Loucy (cell line): ENCODE data around the gene DCK.
"Not testable (repeated sequence)": the region's sequence is repeated elsewhere in the genome, so short reads cannot be mapped to it uniquely, and the experiment has no call there.

Experiments used
- H2AFZ ChIP-seq: fragments of 200-600 bp; sonication (generic); 2 replicates; pipeline ENCODE4 v1.6.0; 2016; ENCODE audit warnings: antibody characterized with exemption, mild to moderate bottlenecking, low read length, moderate library complexity
- H3F3A ChIP-seq: fragments of 200-600 bp; 2 replicates; pipeline ENCODE4 v1.6.0; 2016; ENCODE audit warnings: antibody characterized with exemption, low read depth, mild to moderate bottlenecking
- H3K27me3 ChIP-seq: fragments of 200-600 bp; sonication (generic); 2 replicates; pipeline ENCODE4 v1.6.1; 2014; ENCODE audit warnings: low read length, mild to moderate bottlenecking; ENCODE audit not compliant: insufficient read depth, poor library complexity, severe bottlenecking
- H3K36me3 ChIP-seq: fragments of 200-600 bp; sonication (generic); 2 replicates; pipeline ENCODE4 v1.6.1; 2016; ENCODE audit warnings: low read length; ENCODE audit not compliant: insufficient read depth
- H3K4me1 ChIP-seq: fragments of 200-600 bp; sonication (generic); 2 replicates; pipeline ENCODE4 v1.5.1; 2014; ENCODE audit warnings: low read length, mild to moderate bottlenecking; ENCODE audit not compliant: insufficient read depth, poor library complexity, severe bottlenecking
- H3K4me2 ChIP-seq: fragments of 200-600 bp; sonication (generic); 2 replicates; pipeline ENCODE4 v1.6.0; 2014; ENCODE audit warnings: antibody characterized with exemption, low read length, low read depth, mild to moderate bottlenecking; ENCODE audit not compliant: poor library complexity, severe bottlenecking
- H3K4me3 ChIP-seq: fragments of 200-600 bp; sonication (generic); 2 replicates; pipeline ENCODE4 v1.5.1; 2014; ENCODE audit warnings: low read length, mild to moderate bottlenecking, mixed read lengths; ENCODE audit not compliant: poor library complexity, severe bottlenecking
- H3K79me2 ChIP-seq: fragments of 200-600 bp; sonication (generic); 2 replicates; pipeline ENCODE4 v1.6.1; 2014; ENCODE audit warnings: low read length; ENCODE audit not compliant: insufficient read depth
- H3K9ac ChIP-seq: fragments of 200-600 bp; sonication (generic); 2 replicates; pipeline ENCODE4 v1.6.0; 2014; ENCODE audit warnings: mild to moderate bottlenecking, low read depth, low read length, moderate library complexity; ENCODE audit not compliant: poor library complexity, severe bottlenecking
- H3K9me2 ChIP-seq: fragments of 200-600 bp; sonication (generic); replicated peaks from 2 replicates; pipeline ENCODE4 v1.6.1; 2016; ENCODE audit warnings: low read depth, low read length, mixed read lengths
- H3K9me3 ChIP-seq: fragments of 200-600 bp; sonication (generic); 2 replicates; pipeline ENCODE4 v1.6.1; 2014; ENCODE audit warnings: mild to moderate bottlenecking, antibody characterized with exemption, low read length, low read depth; ENCODE audit not compliant: insufficient read depth
- H4K20me1 ChIP-seq: fragments of 200-600 bp; sonication (generic); 2 replicates; pipeline ENCODE4 v1.6.0; 2014; ENCODE audit warnings: antibody characterized with exemption, low read length, mild to moderate bottlenecking; ENCODE audit not compliant: insufficient read depth, poor library complexity, severe bottlenecking
- EZH2phosphoT487 ChIP-seq: fragments of 200-600 bp; IDR thresholded peaks from 2 replicates; pipeline ENCODE4 v1.6.1; 2018; ENCODE audit warnings: antibody characterized with exemption, mild to moderate bottlenecking, moderate library complexity, borderline replicate concordance
- TF ChIP-seq, protein P1 (sequence below): fragments of 200-600 bp; sonication (generic); conservative IDR thresholded peaks from 2 replicates; pipeline ENCODE4 v1.5.1; 2014; ENCODE audit warnings: mild to moderate bottlenecking, antibody characterized with exemption, low read length

DCK gene

DNA sequence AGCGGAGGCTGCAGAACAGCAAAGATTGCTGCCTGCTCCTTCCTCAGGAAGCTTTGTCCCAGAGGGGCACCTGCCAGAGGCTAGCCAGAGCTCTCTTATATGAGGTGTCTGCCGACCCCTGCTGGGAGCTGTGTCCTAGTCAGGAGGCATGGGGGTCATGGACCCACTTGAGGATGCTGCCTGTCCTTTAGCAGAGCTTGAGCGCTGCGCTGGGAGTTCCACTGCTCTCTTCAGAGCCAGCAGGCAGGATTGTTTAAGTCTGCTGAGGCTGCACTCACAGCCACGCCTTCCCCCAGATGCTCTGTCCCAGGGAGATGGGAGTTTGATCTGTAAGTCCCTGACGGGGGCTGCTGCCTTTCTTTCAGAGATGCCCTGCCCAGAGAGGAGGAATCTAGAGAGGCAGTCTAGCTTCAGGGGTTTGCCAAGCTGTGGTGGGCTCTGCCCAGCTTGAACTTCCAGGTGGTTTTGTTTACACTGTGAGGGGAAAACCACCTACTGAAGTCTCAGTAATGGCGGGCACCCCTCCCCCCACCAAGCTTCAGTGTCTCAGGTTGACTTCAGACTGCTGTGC lies 10.9 kb downstream of the DCK start:
- H3K4me3 ChIP-seq = peak overlapping the region; percentile 23
- peaks cover 25% of the 10 kb centered on the region for H3K4me1 ChIP-seq
- no peak overlapping the region for H2AFZ ChIP-seq
- no peaks in the 10 kb centered on the region for H3F3A ChIP-seq
- H3K79me2 ChIP-seq = peaks cover 100% of the 10 kb centered on the region
- TF ChIP-seq, protein P1, sequence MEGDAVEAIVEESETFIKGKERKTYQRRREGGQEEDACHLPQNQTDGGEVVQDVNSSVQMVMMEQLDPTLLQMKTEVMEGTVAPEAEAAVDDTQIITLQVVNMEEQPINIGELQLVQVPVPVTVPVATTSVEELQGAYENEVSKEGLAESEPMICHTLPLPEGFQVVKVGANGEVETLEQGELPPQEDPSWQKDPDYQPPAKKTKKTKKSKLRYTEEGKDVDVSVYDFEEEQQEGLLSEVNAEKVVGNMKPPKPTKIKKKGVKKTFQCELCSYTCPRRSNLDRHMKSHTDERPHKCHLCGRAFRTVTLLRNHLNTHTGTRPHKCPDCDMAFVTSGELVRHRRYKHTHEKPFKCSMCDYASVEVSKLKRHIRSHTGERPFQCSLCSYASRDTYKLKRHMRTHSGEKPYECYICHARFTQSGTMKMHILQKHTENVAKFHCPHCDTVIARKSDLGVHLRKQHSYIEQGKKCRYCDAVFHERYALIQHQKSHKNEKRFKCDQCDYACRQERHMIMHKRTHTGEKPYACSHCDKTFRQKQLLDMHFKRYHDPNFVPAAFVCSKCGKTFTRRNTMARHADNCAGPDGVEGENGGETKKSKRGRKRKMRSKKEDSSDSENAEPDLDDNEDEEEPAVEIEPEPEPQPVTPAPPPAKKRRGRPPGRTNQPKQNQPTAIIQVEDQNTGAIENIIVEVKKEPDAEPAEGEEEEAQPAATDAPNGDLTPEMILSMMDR = peak; percentile 31
- no peak for TF ChIP-seq EZH2phosphoT487
- no peaks in the 10 kb centered on the region; the same call in 1 of the 2 replicates for H3K9me3 ChIP-seq
- peaks cover 27% of the 10 kb centered on the region; the same call in 1 of the 2 replicates for H3K36me3 ChIP-seq
- peak overlapping the region; percentile 38 for H3K9ac ChIP-seq
- peak overlapping the region; percentile 55 for H3K4me2 ChIP-seq
- no peaks in the 10 kb centered on the region for H3K9me2 ChIP-seq
- no peaks in the 10 kb centered on the region for H3K27me3 ChIP-seq
- peaks cover 53% of the 10 kb centered on the region for H4K20me1 ChIP-seq

DNA sequence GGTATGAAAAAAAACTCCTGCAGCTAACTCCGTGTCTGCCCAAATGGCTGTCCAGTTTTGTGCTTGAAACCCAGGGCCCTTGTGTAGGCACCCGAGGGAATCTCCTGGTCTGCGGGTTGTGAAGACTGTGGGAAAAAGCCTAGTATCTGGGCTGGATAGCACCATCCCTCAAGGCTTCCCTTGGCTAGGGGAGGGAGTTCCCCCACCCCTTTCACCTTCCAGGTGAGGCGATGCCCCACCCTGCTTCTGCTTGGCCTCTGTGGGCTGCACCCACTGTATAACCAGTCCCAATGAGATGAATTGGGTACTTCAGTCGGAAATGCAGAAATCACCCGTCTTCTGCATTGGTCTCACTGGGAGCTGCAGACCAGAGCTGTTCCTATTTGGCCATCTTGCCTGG lies 11.6 kb downstream of the DCK start:
- not testable (repeated sequence) for H3K4me3 ChIP-seq, H3K9ac ChIP-seq, H3K9me3 ChIP-seq, H3K9me2 ChIP-seq, H3F3A ChIP-seq, H2AFZ ChIP-seq, H3K27me3 ChIP-seq
- Histone ChIP-seq H3K4me2 (peak overlapping the region; percentile 55), H3K4me1 (peaks cover 25% of the 10 kb centered on the region), H3K79me2 (peaks cover 100% of the 10 kb centered on the region), H3K36me3 (peaks cover 27% of the 10 kb centered on the region; the same call in 1 of the 2 replicates), H4K20me1 (peaks cover 60% of the 10 kb centered on the region)

DNA sequence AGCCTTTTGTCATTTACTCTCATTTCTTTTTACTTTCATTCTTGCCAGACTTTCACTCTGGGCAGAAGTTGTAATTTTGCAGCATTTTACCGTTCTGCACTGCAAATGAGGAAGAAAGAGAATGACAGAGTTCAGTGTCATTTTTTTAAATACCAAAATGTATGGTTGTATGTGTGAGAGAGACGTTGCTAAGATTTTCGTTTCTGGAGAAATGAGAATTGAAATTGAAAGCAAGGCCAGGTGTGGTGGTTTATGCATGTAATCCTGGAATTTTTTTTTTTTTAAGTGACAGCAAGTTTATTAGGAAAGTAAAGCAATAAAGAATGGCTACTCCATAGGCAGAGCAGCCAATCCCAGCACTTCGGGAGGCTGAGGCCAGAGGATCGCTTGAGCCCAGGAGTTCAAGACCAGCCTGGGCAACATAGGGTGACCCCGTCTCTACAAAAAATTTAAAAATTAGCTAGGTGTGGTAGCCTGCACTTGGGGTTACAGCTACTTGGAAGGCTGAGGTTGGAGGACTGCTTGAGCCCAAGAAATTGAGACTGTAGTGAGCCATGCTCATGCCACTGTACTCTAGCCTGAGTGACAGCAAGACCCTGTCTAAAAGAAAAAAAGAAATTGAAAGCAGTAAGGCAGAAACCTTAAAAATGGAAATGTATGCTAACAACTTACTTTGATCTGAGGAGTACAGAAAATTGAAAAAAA lies 12.9 kb downstream of the DCK start:
- H3F3A ChIP-seq = no peaks in the 10 kb centered on the region
- H3K4me3 ChIP-seq = no peak overlapping the region
- H3K4me1 ChIP-seq = peaks cover 28% of the 10 kb centered on the region
- no peaks in the 10 kb centered on the region for H3K9me3 ChIP-seq
- peaks cover 63% of the 10 kb centered on the region for H4K20me1 ChIP-seq
- no peaks in the 10 kb centered on the region for H3K9me2 ChIP-seq
- H3K9ac ChIP-seq = no peak overlapping the region
- no peaks in the 10 kb centered on the region for H3K27me3 ChIP-seq
- no peak overlapping the region for H2AFZ ChIP-seq
- H3K36me3 ChIP-seq = peaks cover 23% of the 10 kb centered on the region; the same call in 1 of the 2 replicates
- no peak for TF ChIP-seq EZH2phosphoT487
- TF ChIP-seq, protein P1 = no peak
- peaks cover 98% of the 10 kb centered on the region for H3K79me2 ChIP-seq
- no peak overlapping the region for H3K4me2 ChIP-seq
